Measurements from ENCODE around the gene ZBTB7C.

The ZBTB7C gene

DNA sequence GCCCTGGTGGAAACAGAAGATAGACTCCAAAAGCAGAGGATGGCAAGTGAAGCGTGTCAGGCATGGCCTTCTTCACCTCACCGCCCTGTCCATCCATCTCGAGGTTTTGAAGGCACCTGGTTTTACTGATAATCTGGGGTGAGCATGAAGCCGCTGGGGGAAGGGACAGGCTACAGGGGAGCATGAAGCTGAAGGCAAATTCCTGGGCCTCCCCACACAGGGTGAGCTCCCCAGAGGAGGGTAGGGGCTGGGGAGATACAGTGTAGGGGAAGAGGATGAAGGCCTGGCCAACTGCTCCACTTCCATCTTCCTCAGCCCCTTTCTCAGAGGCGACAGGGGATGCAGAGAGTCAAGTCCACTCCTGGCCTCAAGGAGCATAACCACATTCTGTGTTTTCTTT, 250.5 kb downstream of the ZBTB7C start:
- Histone ChIP-seq H3K9ac (ENCODE audit: low read depth, low read length, poor library complexity, severe bottlenecking) (no peak overlapping the region), H3K4me2 (ENCODE audit: low read depth, low read length, poor library complexity, severe bottlenecking) (no peak overlapping the region), H2AFZ (ENCODE audit: low read length) (no peak overlapping the region), H3K4me3 (ENCODE audit: low read length, poor library complexity, severe bottlenecking) (no peak overlapping the region), H3K4me1 (ENCODE audit: insufficient read depth, low read length, poor library complexity, severe bottlenecking) (no peaks in the 10 kb centered on the region), H3K79me2 (ENCODE audit: insufficient read depth, low read length) (no peaks in the 10 kb centered on the region), H3K27me3 (ENCODE audit: insufficient read depth, low read length, poor library complexity, severe bottlenecking) (no peaks in the 10 kb centered on the region), H3K9me3 (ENCODE audit: insufficient read depth, low read depth, low read length) (no peaks in the 10 kb centered on the region), H3K36me3 (ENCODE audit: insufficient read depth, low read length) (no peaks in the 10 kb centered on the region), H4K20me1 (ENCODE audit: insufficient read depth, low read length, poor library complexity, severe bottlenecking) (no peaks in the 10 kb centered on the region), H3F3A (ENCODE audit: low read depth) (no peaks in the 10 kb centered on the region), H3K9me2 (replicated peaks; ENCODE audit: low read depth, low read length) (no peaks in the 10 kb centered on the region)
- no peak for TF ChIP-seq EZH2phosphoT487 (IDR thresholded peaks at IDR 0.05; ENCODE audit: borderline replicate concordance)
- TF ChIP-seq, protein P1, sequence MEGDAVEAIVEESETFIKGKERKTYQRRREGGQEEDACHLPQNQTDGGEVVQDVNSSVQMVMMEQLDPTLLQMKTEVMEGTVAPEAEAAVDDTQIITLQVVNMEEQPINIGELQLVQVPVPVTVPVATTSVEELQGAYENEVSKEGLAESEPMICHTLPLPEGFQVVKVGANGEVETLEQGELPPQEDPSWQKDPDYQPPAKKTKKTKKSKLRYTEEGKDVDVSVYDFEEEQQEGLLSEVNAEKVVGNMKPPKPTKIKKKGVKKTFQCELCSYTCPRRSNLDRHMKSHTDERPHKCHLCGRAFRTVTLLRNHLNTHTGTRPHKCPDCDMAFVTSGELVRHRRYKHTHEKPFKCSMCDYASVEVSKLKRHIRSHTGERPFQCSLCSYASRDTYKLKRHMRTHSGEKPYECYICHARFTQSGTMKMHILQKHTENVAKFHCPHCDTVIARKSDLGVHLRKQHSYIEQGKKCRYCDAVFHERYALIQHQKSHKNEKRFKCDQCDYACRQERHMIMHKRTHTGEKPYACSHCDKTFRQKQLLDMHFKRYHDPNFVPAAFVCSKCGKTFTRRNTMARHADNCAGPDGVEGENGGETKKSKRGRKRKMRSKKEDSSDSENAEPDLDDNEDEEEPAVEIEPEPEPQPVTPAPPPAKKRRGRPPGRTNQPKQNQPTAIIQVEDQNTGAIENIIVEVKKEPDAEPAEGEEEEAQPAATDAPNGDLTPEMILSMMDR (conservative IDR thresholded peaks at IDR 0.05; ENCODE audit: low read length) = no peak

DNA sequence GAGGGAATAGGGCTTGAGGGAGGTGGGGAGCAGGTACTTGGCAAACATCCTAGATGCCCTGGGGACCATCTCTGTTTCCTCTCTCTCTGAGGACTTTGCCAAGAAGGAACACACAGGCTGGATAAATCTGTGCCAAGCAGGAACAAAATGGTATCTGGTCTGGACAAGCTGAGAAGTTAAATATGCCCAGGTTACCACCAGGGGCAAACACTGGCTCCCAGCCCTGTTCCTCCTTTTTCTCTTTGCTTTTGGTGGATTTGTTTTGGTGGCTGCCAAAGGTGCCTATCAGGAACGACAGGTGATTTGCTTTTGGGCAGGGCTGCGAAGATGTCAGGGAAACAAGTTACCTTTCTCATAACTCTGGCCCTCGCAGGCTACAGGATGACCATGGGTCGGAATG, 251.2 kb downstream of the ZBTB7C start:
- no peak overlapping the region for H2AFZ ChIP-seq (ENCODE audit: low read length)
- no peaks in the 10 kb centered on the region for H3K9me2 ChIP-seq (replicated peaks; ENCODE audit: low read depth, low read length)
- TF ChIP-seq, protein P1 (conservative IDR thresholded peaks at IDR 0.05; ENCODE audit: low read length) = no peak
- TF ChIP-seq EZH2phosphoT487 (IDR thresholded peaks at IDR 0.05; ENCODE audit: borderline replicate concordance) = no peak
- H3K4me2 ChIP-seq (ENCODE audit: low read depth, low read length, poor library complexity, severe bottlenecking) = no peak overlapping the region
- H3K36me3 ChIP-seq (ENCODE audit: insufficient read depth, low read length) = no peaks in the 10 kb centered on the region
- no peaks in the 10 kb centered on the region for H4K20me1 ChIP-seq (ENCODE audit: insufficient read depth, low read length, poor library complexity, severe bottlenecking)
- no peaks in the 10 kb centered on the region for H3K27me3 ChIP-seq (ENCODE audit: insufficient read depth, low read length, poor library complexity, severe bottlenecking)
- H3K4me1 ChIP-seq (ENCODE audit: insufficient read depth, low read length, poor library complexity, severe bottlenecking) = no peaks in the 10 kb centered on the region
- H3K79me2 ChIP-seq (ENCODE audit: insufficient read depth, low read length) = no peaks in the 10 kb centered on the region
- H3F3A ChIP-seq (ENCODE audit: low read depth) = no peaks in the 10 kb centered on the region
- no peak overlapping the region for H3K4me3 ChIP-seq (ENCODE audit: low read length, poor library complexity, severe bottlenecking)
- no peak overlapping the region for H3K9ac ChIP-seq (ENCODE audit: low read depth, low read length, poor library complexity, severe bottlenecking)
- no peaks in the 10 kb centered on the region for H3K9me3 ChIP-seq (ENCODE audit: insufficient read depth, low read depth, low read length)

DNA sequence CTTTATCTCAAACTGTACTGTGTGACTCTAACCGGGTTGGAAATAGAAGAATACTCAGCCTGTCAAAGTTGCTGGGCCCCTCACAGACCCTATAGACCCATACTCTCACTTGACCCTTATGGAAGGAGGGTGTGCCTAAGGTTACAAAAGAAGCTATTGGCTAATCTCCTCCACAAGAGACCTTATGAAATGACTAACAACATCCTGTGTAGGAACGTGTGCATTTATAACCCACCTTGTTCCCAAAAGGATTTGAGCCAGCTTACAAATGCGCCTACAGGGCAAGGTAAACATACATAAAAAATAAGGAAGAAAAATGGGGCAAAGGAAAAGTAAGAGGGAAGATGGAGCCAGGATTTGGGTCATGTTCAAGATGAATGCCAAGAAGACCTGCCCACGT, 253.3 kb downstream of the ZBTB7C start:
- Histone ChIP-seq H3K9ac (ENCODE audit: low read depth, low read length, poor library complexity, severe bottlenecking) (no peak overlapping the region), H3K36me3 (ENCODE audit: insufficient read depth, low read length) (no peaks in the 10 kb centered on the region), H3K4me2 (ENCODE audit: low read depth, low read length, poor library complexity, severe bottlenecking) (no peak overlapping the region), H3K27me3 (ENCODE audit: insufficient read depth, low read length, poor library complexity, severe bottlenecking) (no peaks in the 10 kb centered on the region), H3K4me3 (ENCODE audit: low read length, poor library complexity, severe bottlenecking) (no peak overlapping the region), H3F3A (ENCODE audit: low read depth) (no peaks in the 10 kb centered on the region), H3K9me2 (replicated peaks; ENCODE audit: low read depth, low read length) (no peaks in the 10 kb centered on the region), H2AFZ (ENCODE audit: low read length) (no peak overlapping the region), H3K4me1 (ENCODE audit: insufficient read depth, low read length, poor library complexity, severe bottlenecking) (no peaks in the 10 kb centered on the region), H3K9me3 (ENCODE audit: insufficient read depth, low read depth, low read length) (no peaks in the 10 kb centered on the region), H3K79me2 (ENCODE audit: insufficient read depth, low read length) (no peaks in the 10 kb centered on the region), H4K20me1 (ENCODE audit: insufficient read depth, low read length, poor library complexity, severe bottlenecking) (no peaks in the 10 kb centered on the region)
- TF ChIP-seq, protein P1 (conservative IDR thresholded peaks at IDR 0.05; ENCODE audit: low read length) = no peak
- TF ChIP-seq EZH2phosphoT487 (IDR thresholded peaks at IDR 0.05; ENCODE audit: borderline replicate concordance) = no peak

Measured in Loucy (cell line).